ENCODE measurements around the gene SPPL3.
A peak's percentile ranks its signal among the peaks of the same experiment; 100 is the strongest.

SPPL3 gene

GRCh38 chr12:120830966-120831365 lies 73.2 kb downstream of the SPPL3 start:
- no peak for TF ChIP-seq JUND (IDR thresholded peaks at IDR 0.05; ENCODE audit: low read depth)
- in situ Hi-C loops (cut with HindIII; ENCODE audit: low pct_unique_long_range_greater_than_20kb, low sequenced_read_pairs), result no loop called here
- no peak for DNase-seq (ENCODE audit: low read depth in 1 of 2, low spot score in 1 of 2)

GRCh38 chr12:120830052-120830940 lies 73.9 kb downstream of the SPPL3 start:
- no peak for TF ChIP-seq JUND (IDR thresholded peaks at IDR 0.05; ENCODE audit: low read depth)
- in situ Hi-C loops (cut with HindIII; ENCODE audit: low pct_unique_long_range_greater_than_20kb, low sequenced_read_pairs), result no loop called here
- DNase-seq (ENCODE audit: low read depth in 1 of 2, low spot score in 1 of 2), result peak in 1 of 2 experiments; percentile 11

- in situ Hi-C loops (cut with HindIII; ENCODE audit: low pct_unique_long_range_greater_than_20kb, low sequenced_read_pairs), result no loop called here
- no peak for TF ChIP-seq JUND (IDR thresholded peaks at IDR 0.05; ENCODE audit: low read depth)
- DNase-seq (ENCODE audit: low read depth in 1 of 2, low spot score in 1 of 2), result no peak
Observed at GRCh38 chr12:120826335-120826734, 77.8 kb downstream of the SPPL3 start.

DNA sequence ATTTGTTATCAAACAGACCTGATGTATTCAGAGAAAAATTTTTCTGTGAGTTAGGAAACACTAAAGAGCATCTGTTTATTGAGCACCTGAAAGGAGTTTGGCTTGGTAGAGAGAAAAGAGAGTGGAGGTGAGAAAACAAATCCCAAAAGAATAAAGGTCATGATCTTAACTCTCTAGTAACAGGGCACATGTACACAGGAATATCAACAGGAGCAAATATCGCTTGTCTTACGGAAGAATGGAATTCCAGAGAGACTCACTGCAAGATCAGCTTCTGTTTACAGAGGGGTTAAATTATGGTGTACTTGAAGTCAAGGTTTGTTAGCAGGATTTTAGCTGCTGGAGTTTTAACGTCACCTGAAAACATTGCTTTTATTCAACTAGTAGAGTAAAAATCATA lies 78.8 kb downstream of the SPPL3 start:
- no peak for DNase-seq (ENCODE audit: low read depth in 1 of 2, low spot score in 1 of 2)
- in situ Hi-C loops (cut with HindIII; ENCODE audit: low pct_unique_long_range_greater_than_20kb, low sequenced_read_pairs), result no loop called here
- TF ChIP-seq JUND (IDR thresholded peaks at IDR 0.05; ENCODE audit: low read depth), result no peak

- TF ChIP-seq JUND (IDR thresholded peaks at IDR 0.05; ENCODE audit: low read depth), result no peak
- in situ Hi-C loops (cut with HindIII; ENCODE audit: low pct_unique_long_range_greater_than_20kb, low sequenced_read_pairs), result no loop called here
- DNase-seq (ENCODE audit: low read depth in 1 of 2, low spot score in 1 of 2), result no peak
Observed at GRCh38 chr12:120822832-120823503, 81.2 kb downstream of the SPPL3 start.

- in situ Hi-C loops (cut with HindIII; ENCODE audit: low pct_unique_long_range_greater_than_20kb, low sequenced_read_pairs), result no loop called here
- DNase-seq (ENCODE audit: low read depth in 1 of 2, low spot score in 1 of 2), result no peak
- TF ChIP-seq JUND (IDR thresholded peaks at IDR 0.05; ENCODE audit: low read depth), result no peak
Observed at GRCh38 chr12:120821878-120822277, 82.3 kb downstream of the SPPL3 start.

DNA sequence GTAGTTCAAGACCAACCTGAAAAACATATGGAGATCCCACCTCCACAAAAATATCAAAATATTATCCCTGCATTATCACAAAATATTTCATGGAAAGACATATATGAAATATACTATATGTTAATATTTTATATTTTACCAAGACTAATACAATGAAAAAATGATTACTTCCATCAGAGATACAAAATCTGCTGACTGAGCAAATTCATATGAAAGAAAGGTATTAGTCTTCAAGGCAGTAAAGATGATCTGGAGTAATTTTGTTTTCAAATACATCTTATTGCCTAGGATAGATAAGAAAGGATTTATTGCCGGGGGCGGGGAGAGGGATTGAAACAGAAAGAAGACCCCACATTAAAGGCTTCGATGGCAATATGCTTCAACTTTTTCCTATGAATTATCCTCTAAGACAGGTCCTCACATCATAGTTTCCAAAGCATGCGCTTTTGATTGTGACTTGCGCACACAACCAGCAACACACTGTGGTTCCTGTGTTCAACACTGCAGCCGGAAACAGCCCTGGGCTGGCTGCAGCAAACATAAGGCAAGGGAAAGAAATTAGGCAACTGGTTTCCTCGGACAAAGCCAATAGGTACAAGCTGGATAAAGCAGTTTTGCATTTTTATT lies 83.2 kb downstream of the SPPL3 start:
- no peak for DNase-seq (ENCODE audit: low read depth in 1 of 2, low spot score in 1 of 2)
- TF ChIP-seq JUND (IDR thresholded peaks at IDR 0.05; ENCODE audit: low read depth), result no peak

DNA sequence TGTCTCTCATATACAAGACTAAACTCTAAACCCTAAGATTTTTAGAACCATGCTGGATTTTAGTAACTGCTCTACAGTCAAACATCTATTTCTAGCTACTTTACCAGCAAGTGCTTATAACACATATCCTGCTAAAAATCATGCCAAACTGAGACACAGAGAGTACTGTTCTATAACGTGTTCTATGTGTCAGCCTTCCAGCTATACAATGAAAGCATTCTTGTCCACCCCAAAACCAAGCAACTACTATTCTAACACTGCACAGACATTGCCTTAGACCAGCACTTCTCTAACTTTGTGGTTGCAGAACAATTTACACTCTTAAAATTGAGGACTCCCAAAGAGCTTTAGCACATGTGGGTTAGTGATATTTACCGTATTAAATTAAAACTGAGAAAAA lies 85.7 kb downstream of the SPPL3 start:
- DNase-seq (ENCODE audit: low read depth in 1 of 2, low spot score in 1 of 2), result no peak
- in situ Hi-C loops (cut with HindIII; ENCODE audit: low pct_unique_long_range_greater_than_20kb, low sequenced_read_pairs), result no loop called here

More for the DNA sequence above, 83.2 kb downstream of the SPPL3 start:
- in situ Hi-C loops (cut with HindIII; ENCODE audit: low pct_unique_long_range_greater_than_20kb, low sequenced_read_pairs), result no loop called here

DNA sequence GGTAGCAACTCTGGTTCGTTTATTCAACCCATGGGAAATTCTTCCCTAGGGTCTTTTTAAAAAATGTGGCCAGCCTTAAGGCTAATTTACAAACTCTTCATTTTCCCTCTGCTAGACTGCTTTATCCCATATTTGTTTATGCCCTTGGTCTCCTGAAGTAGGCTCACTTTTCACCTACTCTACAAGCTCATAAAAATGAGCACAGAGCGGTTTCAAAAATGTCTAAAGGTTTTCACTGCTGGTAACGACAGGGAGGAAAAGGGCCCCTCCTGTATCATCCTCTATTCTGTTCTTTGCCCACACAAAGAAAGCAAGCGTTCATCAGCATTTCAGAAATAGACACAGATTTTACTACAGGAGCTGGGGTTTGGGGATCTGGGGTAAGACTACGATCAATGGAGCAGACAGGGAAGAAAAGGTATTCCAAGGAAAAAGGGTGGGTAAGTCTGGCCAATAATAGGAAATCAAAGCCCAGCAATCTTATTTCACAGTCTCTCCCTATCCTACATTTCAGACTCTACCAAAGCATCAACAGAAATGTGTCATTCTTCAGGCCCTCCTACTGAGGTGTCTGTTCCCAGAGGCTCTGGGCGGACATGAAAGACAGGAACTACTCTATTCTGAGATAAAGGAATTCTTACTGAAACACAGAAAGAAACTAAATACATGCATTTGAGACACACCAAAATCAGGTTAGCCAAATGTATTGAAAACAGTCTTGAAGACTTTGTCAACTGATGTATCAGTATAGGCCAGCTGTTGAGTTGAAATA lies 86.4 kb downstream of the SPPL3 start:
- no peak for TF ChIP-seq JUND (IDR thresholded peaks at IDR 0.05; ENCODE audit: low read depth)
- in situ Hi-C loops (cut with HindIII; ENCODE audit: low pct_unique_long_range_greater_than_20kb, low sequenced_read_pairs), result no loop called here
- DNase-seq (ENCODE audit: low read depth in 1 of 2, low spot score in 1 of 2), result no peak

More for the DNA sequence above, 85.7 kb downstream of the SPPL3 start:
- TF ChIP-seq JUND (IDR thresholded peaks at IDR 0.05; ENCODE audit: low read depth), result no peak

DNA sequence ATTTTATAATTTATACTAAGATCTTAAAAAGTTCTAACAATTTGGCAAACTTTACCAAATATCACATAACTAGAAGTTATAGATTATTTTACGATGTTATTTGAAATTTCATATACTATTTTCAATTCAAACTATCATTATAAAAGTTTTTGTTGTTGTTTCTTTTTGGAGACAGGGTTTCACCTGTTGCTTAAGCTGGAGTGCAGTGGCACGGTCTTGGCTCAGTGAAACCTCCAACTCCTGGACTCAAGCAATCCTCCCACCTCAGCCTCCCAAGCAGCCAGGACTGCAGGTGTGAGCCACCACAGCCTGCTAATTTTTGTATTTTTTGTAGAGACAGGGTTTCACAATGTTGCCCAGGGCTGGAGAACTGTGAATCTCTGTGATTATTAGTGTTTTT lies 87.8 kb downstream of the SPPL3 start:
- DNase-seq (ENCODE audit: low read depth in 1 of 2, low spot score in 1 of 2), result no peak
- no peak for TF ChIP-seq JUND (IDR thresholded peaks at IDR 0.05; ENCODE audit: low read depth)
- in situ Hi-C loops (cut with HindIII; ENCODE audit: low pct_unique_long_range_greater_than_20kb, low sequenced_read_pairs), result no loop called here

- in situ Hi-C loops (cut with HindIII; ENCODE audit: low pct_unique_long_range_greater_than_20kb, low sequenced_read_pairs), result no loop called here
- TF ChIP-seq JUND (IDR thresholded peaks at IDR 0.05; ENCODE audit: low read depth), result no peak
- DNase-seq (ENCODE audit: low read depth in 1 of 2, low spot score in 1 of 2), result no peak
Observed at GRCh38 chr12:120814903-120815429, 89.2 kb downstream of the SPPL3 start.
